CD14-positive monocyte (primary cell): ENCODE data around the gene RBM7. TPM values are rescaled to one million over a fixed set of nuclear protein-coding genes. Genes with fewer than 3 reads are reported as not detected.

Source experiments
- DNase-seq, 3 donors: peaks; one replicate each; pipeline ENCODE4 v3.0.0-alpha.2; 2011 to 2022
- H2AFZ ChIP-seq: 2 replicates; pipeline ENCODE4 v1.6.0; 2012; ENCODE audit warnings: mild to moderate bottlenecking, low read depth, low read length, inconsistent platforms; ENCODE audit not compliant: insufficient read depth, poor library complexity, severe bottlenecking
- H3K27ac ChIP-seq, 2 donors: 1 replicate in 1 of 2; 2 replicates in 1 of 2; pipeline ENCODE4 v1.5.1; 2012 to 2013; ENCODE audit warnings: low read length in 2 of 2, control low read depth in 1 of 2, inconsistent platforms in 1 of 2, low read depth in 1 of 2, mild to moderate bottlenecking in 1 of 2
- H3K27me3 ChIP-seq, 2 donors: one replicate each; pipeline versions ENCODE4 v1.6.0 to v1.6.1; 2011 to 2013; ENCODE audit warnings: low read length in 2 of 2; ENCODE audit not compliant: control insufficient read depth in 2 of 2, insufficient read depth in 2 of 2
- H3K36me3 ChIP-seq, 2 donors: replicated peaks in 1 of 2; 1 replicate in 1 of 2; 2 replicates in 1 of 2; pipeline versions ENCODE4 v1.5.1 to v1.6.1; 2012 to 2013; ENCODE audit warnings: low read length in 2 of 2, control low read depth in 1 of 2, inconsistent platforms in 1 of 2, mild to moderate bottlenecking in 1 of 2; ENCODE audit not compliant: insufficient read depth in 2 of 2, control insufficient read depth in 1 of 2
- H3K4me1 ChIP-seq, 2 donors: 1 replicate in 1 of 2; 2 replicates in 1 of 2; pipeline versions ENCODE4 v1.5.1 to v1.6.1; 2012 to 2013; ENCODE audit warnings: low read length in 2 of 2, control low read depth in 1 of 2, inconsistent platforms in 1 of 2, mild to moderate bottlenecking in 1 of 2, moderate library complexity in 1 of 2; ENCODE audit not compliant: insufficient read depth in 2 of 2, control insufficient read depth in 1 of 2
- H3K4me2 ChIP-seq: replicated peaks from 2 replicates; pipeline ENCODE3; 2012; ENCODE audit warnings: low read length, moderate library complexity, mild to moderate bottlenecking; ENCODE audit not compliant: poor library complexity, severe bottlenecking; ENCODE audit errors: extremely low read depth
- H3K4me3 ChIP-seq, 3 experiments: fragments of 200-600 bp in 1 of 3; sonication (generic) in 1 of 3; replicated peaks in 1 of 3; 1 replicate in 2 of 3; 2 replicates in 1 of 3; pipeline ENCODE4 v1.5.1; 2011 to 2013; ENCODE audit warnings: low read length in 3 of 3, mild to moderate bottlenecking in 3 of 3, control low read depth in 2 of 3, low read depth in 2 of 3, inconsistent platforms in 1 of 3, moderate library complexity in 1 of 3
- H3K79me2 ChIP-seq: 2 replicates; pipeline ENCODE4 v1.6.0; 2012; ENCODE audit warnings: mild to moderate bottlenecking, control low read depth, inconsistent platforms, low read length, moderate library complexity; ENCODE audit not compliant: insufficient read depth
- H3K9ac ChIP-seq: 2 replicates; pipeline ENCODE4 v1.6.0; 2017; ENCODE audit warnings: low read length, mild to moderate bottlenecking; ENCODE audit not compliant: insufficient read depth, poor library complexity, severe bottlenecking
- H3K9me3 ChIP-seq, 2 donors: replicated peaks in 1 of 2; 1 replicate in 1 of 2; 2 replicates in 1 of 2; pipeline versions ENCODE4 v1.5.1 to v1.6.1; 2012 to 2013; ENCODE audit warnings: low read length in 2 of 2, control low read depth in 1 of 2; ENCODE audit not compliant: control insufficient read depth in 1 of 2, insufficient read depth in 1 of 2
- H4K20me1 ChIP-seq: 2 replicates; pipeline ENCODE4 v1.6.0; 2012; ENCODE audit warnings: mild to moderate bottlenecking, low read length, control low read depth, moderate library complexity; ENCODE audit not compliant: insufficient read depth
- H3K27ac Mint-ChIP-seq, 7 donors: one replicate each; pipeline ENCODE4 v1.8.0; 2020; ENCODE audit warnings: mild to moderate bottlenecking in 7 of 7, mixed read lengths in 7 of 7, moderate library complexity in 6 of 7, inconsistent platforms in 2 of 7
- H3K27me3 Mint-ChIP-seq, 3 donors: one replicate each; pipeline ENCODE4 v1.8.0; 2021 to 2022; ENCODE audit warnings: low read depth in 3 of 3, mild to moderate bottlenecking in 3 of 3, mixed read lengths in 3 of 3, moderate library complexity in 3 of 3, inconsistent platforms in 1 of 3
- H3K36me3 Mint-ChIP-seq, 2 donors: one replicate each; pipeline ENCODE4 v1.8.0; 2020; ENCODE audit warnings: mixed read lengths in 2 of 2, inconsistent platforms in 1 of 2, mild to moderate bottlenecking in 1 of 2
- H3K4me1 Mint-ChIP-seq: one replicate; pipeline ENCODE4 v1.8.0; 2020; ENCODE audit warnings: mild to moderate bottlenecking, mixed read lengths
- H3K4me3 Mint-ChIP-seq, 2 donors: one replicate each; pipeline ENCODE4 v1.8.0; 2020; ENCODE audit warnings: mild to moderate bottlenecking in 2 of 2, mixed read lengths in 2 of 2, moderate library complexity in 1 of 2
- H3K9me3 Mint-ChIP-seq, 7 donors: one replicate each; pipeline ENCODE4 v1.8.0; 2020 to 2022; ENCODE audit warnings: mixed read lengths in 7 of 7, mild to moderate bottlenecking in 6 of 7, moderate library complexity in 6 of 7, inconsistent platforms in 2 of 7
- CTCF ChIP-seq: fragments of 200-600 bp; IDR thresholded peaks from one replicate; pipeline ENCODE4 v1.8.0; 2022; ENCODE audit warnings: antibody characterized with exemption, mild to moderate bottlenecking
- WGBS: methylation state at CpG from one replicate; pipeline ENCODE4 v1.1.5; 2013; ENCODE audit warnings: missing lambda C conversion rate; ENCODE audit not compliant: insufficient coverage; 5-methylcytosine and 5-hydroxymethylcytosine counted together
- intact Hi-C, 2 donors: fragments of 100-400 bp; cut with micrococcal nuclease; formaldehyde crosslinking; loops; one replicate each; pipeline versions ENCODE4 v1.15.0 to v1.15.1; 2023
- polyA plus RNA-seq, 3 donors: library from polyadenylated mRNA; depleted of rRNA in 1 of 3; unstranded in 2 of 3; stranded (reverse) in 1 of 3; fragments of 300-500 nt in 2 of 3; fragments of >200 nt in 1 of 3; fragmentation: Illumina TruSeq in 2 of 3; gene quantifications; 1 replicate in 2 of 3; 2 replicates in 1 of 3; pipeline ENCODE4 v1.2.3, GENCODE V29; 2012 to 2021

Gene RBM7
- polyA plus RNA-seq, 3 donors = 27.3 to 36.3 (median 32.4) TPM

DNA sequence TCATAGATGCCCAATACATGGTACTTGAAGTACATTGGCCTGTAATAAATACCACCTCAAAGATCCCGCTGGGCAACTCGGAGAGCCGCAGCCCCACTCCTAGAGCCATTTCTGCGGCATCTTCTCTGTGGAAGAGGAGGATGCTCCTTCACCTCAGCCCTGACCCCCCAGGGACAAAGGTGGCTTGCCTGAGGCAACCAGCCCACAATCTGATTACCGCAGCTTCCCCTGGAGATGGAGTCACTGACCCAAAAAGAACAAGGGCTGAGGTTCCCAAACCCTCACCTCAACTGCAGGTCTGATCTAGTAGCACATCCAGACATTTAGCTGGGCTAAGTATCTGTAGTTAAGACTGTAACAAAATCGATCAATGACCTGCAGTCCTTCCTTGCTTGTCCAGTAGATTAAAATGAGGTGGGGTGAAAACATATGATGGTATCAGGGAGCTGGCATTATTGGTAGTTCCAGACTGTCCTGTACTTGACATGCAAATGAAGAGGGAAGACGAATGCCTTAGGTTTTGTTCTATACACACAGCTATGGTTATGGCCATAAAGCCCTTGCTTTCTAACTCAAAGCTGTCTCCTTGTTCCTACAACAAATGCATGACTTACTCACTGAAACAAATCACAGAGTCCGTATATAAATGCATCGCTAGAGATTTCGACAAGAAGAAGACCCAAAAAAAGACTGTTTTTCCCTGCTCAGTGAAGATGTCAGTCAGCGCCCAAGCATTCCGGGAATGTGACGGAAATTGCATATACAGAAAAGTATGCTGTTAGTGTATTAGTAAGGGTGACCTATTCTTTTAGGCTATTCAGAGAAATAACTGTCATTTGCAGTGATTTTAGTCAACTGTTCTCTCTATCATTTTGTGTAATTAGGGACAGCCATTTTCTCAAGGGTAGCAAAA, 33.9 kb upstream of the RBM7 start:
- Histone ChIP-seq H3K36me3 (no peaks in the 10 kb centered on the region), H3K4me1 (no peaks in the 10 kb centered on the region), H4K20me1 (no peaks in the 10 kb centered on the region), H3K9me3 (no peaks in the 10 kb centered on the region), H3K79me2 (no peaks in the 10 kb centered on the region), H3K27ac (no peak overlapping the region), H3K9ac (no peak overlapping the region), H2AFZ (no peak overlapping the region), H3K4me2 (no peak overlapping the region), H3K27me3 (peaks cover 0 to 2% of the 10 kb centered on the region in 2 donors), H3K4me3 (no peak overlapping the region)
- H3K36me3 Mint-ChIP-seq = no peaks in the 10 kb centered on the region
- intact Hi-C loops = no loop called here
- TF ChIP-seq CTCF = no peak
- H3K27ac Mint-ChIP-seq = peak overlapping the region in 1 of 7 donors; percentile 61
- no peaks in the 10 kb centered on the region for H3K9me3 Mint-ChIP-seq
- DNase-seq = no peak
- WGBS = 93% methylated on average over 11 of the region's 13 CpGs
- H3K27me3 Mint-ChIP-seq = peaks cover 0 to 3% (median 3%) of the 10 kb centered on the region in 3 donors
- H3K4me1 Mint-ChIP-seq = no peaks in the 10 kb centered on the region
- H3K4me3 Mint-ChIP-seq = no peak overlapping the region

- Histone ChIP-seq H3K4me2 (no peak overlapping the region), H3K9me3 (no peaks in the 10 kb centered on the region), H3K4me1 (no peaks in the 10 kb centered on the region), H3K27me3 (peaks cover 0 to 2% of the 10 kb centered on the region in 2 donors), H3K79me2 (no peaks in the 10 kb centered on the region), H3K27ac (no peak overlapping the region), H3K4me3 (no peak overlapping the region), H2AFZ (no peak overlapping the region), H4K20me1 (no peaks in the 10 kb centered on the region), H3K9ac (no peak overlapping the region), H3K36me3 (no peaks in the 10 kb centered on the region)
- Mint-ChIP-seq H3K36me3 (no peaks in the 10 kb centered on the region), H3K4me3 (no peak overlapping the region), H3K9me3 (no peaks in the 10 kb centered on the region), H3K27me3 (peaks cover 2 to 5% (median 3%) of the 10 kb centered on the region in 3 donors), H3K4me1 (no peaks in the 10 kb centered on the region), H3K27ac (no peak overlapping the region)
- TF ChIP-seq CTCF = no peak
- intact Hi-C loops = no loop called here
- no peak for DNase-seq
- 89% methylated on average over 6 of the region's 9 CpGs for WGBS
These were observed 33.1 kb upstream of the RBM7 start for GRCh38 chr11:114367244-114367957.
